Iris pigment epithelial cell (primary cell): ENCODE measurements around the gene GRK6.
A peak's percentile ranks its signal among the peaks of the same experiment; 100 is the strongest.

Experiments
- DNase-seq: peaks from one replicate; pipeline ENCODE4 v3.0.0-alpha.2; 2011; ENCODE audit warnings: low read depth

GRK6 gene

DNA sequence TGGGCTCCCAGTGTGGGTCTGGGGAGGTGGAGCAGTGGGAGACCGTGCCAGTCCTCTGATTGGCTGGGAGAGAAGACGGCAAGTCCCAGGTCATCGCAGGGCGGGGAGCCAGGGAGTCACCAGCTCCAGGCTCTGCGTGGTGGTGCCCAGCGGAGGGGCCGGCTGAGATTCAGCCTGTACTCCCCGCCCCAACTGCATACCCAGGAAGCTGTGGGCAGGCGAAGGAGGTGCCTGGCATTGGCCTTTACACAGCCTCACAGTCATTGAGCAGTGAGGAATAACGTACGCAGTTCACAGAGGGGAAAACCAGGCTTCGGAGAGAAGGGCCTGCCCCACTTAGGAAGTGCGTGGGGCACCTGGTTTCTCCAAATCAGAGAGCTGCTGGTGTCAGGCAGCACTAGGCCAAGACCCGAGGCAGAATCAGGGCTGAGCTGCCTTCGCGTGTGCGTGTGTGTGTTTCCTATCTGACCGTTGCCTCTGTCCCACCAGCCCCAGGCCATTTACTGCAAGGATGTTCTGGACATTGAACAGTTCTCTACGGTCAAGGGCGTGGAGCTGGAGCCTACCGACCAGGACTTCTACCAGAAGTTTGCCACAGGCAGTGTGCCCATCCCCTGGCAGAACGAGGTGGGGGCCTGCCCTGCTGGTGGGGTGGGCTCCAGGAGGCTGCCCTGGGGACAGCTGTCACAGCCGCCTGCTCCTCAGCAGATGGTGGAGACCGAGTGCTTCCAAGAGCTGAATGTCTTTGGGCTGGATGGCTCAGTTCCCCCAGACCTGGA is 13.9 kb downstream of the GRK6 start:
- no peak for DNase-seq

DNA sequence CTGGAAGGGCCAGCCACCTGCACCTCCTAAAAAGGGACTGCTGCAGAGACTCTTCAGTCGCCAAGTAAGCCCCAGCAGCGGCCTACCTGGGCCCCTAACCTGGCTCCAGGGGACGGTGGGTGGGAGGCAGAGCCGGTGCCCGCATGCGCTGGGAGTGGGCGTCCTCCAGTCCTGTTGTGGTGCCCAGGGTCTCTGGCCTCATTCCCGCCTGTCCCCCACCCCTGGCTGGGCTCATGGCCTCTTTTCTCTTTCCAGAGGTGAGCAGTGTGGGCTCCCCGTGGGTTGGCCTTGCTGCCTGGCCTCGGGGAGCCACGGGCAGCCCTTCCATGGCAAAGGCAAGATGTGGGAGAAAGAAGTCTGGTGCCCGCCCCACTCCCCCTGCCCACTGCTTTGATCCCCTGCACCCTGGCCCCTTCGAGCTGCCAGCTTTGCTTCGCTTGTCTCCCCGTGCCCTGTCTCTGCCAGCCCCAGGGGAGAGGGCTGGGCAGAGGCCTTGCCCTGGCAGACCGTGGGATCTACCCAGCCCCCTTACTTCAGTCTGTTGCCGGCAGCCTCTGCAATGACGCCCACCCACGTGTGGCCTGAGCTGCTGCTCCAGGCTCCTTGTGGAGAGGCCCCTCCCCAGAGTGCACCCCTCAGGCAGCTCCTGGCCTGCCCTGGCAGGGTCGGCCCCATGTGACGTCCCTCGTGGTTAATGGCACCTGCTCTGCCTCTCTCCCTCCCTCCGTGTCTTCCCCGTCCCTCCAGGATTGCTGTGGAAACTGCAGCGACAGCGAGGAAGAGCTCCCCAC is 14.7 kb downstream of the GRK6 start:
- no peak for DNase-seq

DNA sequence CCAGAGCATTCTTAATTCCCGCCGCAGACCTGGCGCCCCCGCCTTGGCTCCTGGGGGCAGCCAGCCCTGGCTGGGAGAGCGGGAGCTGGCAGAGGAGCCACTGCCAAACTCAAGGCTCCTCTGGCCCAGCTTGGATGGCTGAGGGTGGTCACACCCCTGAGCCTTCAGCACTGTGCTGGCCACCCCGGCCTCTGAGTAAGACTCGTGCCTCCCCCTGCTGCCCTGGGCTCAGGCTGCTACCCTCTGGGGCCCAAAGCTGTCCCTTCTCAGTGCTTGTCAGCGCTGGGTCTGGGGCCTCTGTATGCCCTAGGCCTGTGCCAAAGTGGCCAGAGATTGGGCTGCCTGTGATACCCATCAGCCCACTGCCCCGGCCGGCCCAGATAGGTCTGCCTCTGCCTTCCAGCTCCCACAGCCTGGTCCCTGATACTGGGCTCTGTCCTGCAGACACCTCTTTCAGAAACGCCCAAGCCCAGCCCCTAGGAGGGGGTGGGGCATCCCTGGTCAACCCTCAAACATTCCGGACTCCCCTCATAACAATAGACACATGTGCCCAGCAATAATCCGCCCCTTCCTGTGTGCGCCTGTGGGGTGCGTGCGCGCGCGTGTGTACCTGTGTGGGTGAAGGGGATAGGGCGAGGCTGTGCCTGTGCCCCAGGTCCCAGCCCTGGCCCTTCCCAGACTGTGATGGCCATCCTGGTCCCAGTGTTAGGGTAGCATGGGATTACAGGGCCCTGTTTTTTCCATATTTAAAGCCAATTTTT is 15.8 kb downstream of the GRK6 start:
- no peak for DNase-seq

DNA sequence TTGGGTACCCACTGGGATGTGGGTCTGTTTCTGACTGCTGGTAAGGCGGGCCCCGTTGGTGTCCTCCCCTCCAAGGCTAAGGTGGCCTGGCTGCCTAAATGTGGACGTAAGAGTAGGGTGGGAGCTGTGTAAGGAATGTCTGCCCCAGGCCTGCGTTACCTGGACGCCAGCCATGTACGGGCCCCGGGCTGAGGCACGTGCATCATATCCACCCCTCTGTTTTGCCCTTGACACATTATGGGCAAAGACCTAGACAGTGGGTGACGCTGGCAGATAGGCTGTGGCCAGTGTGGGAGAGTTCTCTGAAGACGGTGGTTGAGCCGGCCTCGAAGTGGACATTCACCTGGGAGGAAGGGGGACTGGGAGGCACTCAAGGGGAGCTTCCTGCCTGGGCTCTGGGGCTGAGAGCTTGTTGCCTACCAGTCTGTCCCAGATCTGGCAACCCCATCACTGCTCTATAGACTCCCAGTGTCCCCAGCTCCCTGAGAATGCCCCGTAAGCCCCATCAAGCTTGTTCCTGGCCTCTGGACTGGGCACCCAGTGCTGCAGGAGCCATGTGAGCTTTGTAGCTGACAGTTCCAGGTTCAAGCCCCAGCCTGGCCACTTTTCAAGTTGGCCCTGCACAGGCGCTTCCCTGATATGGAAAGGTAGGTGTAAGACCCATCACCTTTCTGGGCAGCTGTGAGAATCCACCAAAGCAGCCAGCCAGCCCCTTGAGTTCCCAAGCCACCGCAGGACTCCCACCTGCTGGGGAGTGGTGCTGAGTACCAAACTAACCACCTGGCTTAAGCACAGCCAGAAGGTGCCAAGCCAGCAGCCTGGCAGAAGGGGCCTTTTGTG is 16.9 kb downstream of the GRK6 start:
- DNase-seq, result no peak

DNA sequence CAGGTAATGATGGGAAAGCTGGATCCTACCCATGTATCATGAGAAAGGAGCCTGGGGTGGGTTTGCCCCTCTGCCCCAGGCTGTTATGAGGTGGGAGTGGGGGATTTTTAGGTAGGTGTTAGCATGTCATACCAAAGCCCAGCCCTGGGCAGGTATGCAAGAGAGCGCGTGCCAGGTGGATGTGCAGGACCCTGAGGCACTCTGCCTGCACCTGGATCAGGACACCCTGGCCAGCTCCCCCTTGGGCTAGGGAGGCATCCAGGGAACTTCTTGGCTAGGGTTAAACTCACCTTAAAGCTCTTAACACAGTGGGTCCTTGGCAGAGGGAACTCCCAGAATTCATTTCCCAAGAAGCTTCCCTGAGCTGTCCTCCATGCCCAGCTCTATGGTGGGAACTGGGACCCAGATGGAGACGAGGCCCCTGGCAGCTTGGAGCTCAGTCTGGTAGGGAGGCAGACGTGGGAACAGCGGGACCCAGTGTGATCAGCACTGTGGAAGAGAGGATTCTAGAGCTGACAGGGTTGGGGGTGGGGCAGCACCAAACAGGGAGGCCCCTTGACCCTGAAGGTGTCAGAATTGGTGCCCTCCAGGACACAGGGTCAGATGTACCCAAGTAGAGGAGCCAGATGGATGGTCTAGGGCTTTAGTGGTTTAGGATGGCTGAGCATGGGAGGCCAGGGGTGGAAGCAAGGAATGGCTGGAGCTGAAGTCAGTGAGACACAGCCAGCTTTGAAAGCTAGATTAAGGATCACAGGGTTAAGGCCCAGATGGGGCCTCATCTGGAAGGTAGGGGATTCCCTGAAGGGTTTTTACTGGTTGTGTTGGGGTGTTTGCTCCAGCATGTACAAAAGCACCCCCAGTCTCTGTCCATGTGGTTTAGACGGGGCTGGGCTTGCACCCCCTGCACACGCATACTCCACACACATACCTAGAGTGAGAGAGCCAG is 17.9 kb downstream of the GRK6 start:
- DNase-seq, result no peak

DNA sequence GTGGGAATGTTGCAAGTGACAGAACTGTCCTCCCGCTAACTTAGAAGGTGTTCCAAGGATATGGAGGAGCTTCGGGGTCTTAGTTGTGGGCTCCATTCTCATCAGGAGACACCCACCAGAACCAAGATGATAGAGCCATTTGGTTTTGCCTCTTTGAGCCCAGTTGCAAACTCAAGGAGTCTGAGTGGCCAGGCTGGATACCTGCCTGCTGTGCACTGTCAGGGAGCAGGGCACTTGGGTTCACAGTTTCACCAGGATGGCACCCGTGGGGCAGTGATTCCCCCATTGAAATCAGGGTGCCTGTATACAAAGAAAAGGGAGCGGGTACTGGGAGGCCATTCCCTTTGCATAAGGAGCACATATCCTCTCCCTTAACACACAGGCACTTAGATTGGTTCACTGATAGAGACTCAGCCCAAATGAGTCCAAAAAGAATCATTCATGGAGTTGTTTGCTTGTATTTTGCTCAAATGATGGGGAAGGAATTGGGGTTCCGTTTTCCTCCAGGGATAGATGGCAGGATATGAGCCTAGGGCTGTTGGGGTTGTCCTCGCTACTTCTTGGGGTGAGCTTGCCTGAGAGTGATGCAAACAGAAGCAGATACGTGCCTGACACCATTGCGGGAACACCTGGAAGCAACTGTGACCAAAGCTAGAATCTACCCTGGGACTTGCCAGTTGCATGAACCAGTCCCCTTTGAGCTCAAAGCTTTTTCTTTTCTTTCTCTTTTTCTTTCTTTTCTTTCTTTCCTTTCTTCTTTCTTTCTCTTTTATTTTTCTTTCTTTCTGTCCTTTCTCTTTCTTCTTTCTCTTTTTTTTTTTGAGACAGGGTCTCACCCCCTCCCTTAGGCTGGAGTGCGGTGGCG is 18.8 kb downstream of the GRK6 start:
- DNase-seq, result no peak

DNA sequence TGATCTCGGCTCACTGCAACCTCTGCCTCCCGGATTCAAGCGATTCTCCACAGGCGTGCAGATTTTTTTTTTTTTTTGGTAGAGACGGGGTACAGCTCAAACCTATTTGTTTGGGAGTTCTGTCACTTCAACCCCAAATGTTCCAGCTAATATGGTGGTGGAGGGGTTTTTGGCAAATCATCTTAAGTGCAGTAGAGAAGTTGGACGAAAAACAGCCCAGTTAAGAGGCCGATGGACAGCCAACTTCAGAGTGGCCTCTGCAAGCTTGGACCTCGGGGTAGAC is 19.4 kb downstream of the GRK6 start:
- no peak for DNase-seq

DNA sequence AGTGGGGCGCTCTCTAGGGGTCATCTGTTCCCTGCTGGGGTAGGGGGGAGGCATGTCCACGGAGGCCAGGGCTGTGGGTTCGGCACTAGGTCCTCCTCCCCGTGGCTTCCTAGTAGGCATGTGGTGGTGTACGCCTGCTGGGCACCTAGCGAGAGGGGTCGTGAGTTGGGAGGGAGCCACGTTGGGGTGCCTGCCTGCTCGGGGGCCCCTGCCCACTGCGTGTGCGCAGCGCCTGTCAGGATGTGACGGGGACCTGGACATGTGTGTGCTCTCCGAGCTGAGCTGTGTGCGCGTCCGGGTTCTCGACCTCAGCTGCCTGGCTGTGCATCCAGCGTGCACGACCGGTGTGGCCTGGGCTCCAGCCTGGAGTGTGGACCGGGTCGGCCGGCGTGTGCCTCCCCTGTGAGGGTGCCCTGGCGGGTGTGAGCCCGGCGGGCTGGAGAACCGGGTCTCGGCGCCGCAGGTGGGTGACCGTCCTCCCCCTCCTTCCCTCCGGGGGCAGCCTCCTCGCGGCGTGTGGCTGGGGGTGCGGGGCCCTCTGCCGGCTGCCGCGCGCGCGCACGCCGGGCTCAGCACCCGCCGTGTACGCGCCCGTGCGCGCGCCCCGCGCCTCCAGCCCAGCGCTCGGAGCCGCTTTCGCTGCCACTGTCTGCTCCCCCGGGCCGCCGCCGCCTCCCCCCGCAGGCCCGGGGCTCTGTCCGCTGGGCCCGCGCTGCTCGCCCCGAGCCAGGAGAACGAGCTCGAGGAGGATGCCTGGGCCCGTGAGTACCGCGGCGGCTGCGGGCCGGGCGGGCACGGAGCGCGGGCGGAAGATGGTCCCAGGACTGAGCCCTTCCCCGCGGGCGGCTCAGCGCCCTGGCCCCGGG is 20.0 kb downstream of the GRK6 start, which contains the start of gene PRR7:
Gene PRR7, plus strand, starts transcription at position 615 of the 866 bp plus-strand sequence. CDS start 8,254 bp downstream, outside the sequence.
- DNase-seq, result peak; percentile 74

DNA sequence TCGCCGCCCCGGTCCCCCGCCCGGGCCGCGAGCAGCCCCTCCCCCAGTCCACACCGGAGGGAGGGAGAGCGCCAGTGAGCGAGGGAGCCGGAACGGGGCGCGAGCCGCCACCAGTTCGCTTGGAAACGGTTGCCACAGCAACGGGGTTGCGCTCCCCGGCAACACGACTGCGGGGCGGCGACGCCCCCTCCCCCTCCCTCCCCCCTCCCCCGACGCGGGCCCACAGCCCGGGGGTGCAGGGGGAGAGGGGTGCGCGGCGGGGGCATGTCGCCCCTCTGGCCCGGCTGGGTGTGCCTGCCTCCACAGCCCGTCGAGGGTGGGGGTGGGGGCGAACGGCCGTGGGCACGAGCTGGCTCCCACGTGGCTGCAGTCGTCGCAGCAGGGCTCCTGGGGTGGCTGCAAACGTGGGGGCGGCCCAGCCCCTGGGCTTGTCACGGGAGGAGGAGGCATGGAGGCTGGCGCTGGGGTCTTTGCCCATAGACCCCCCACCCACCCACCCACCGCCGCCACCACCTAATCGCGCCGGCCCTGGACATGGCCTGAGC is 20.7 kb downstream of the GRK6 start:
- no peak for DNase-seq

DNA sequence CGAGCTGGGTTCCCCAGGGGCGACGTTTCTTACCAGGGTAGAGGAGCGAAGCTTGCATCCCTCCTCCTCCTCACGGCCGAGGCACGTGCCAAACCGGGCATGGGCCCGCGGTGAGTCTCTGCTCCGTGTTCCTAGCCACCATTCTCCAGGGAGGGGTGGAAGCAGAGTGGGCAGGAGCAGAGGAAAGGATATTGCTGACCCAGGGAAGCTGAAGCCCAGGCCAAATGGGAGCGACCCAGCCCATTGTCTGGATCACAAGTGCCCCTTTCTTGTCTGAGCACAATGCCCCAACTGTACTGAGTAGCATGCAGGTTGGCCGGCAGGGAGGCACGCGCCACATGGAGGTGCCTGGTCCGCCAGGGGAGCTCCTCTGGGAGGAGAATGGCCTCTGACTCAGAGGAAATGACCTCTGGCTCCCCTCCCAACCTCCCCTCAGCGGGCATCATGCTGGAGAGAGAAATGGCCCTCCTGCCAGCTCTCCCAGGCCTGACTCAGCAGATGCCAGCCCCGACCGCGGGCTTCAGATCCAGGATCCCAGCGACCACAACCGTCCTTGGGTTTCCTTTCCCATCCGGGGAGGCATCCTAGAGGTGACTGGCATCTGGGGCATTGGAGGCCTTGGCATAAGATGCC is 21.3 kb downstream of the GRK6 start:
- DNase-seq, result peak; percentile 45

DNA sequence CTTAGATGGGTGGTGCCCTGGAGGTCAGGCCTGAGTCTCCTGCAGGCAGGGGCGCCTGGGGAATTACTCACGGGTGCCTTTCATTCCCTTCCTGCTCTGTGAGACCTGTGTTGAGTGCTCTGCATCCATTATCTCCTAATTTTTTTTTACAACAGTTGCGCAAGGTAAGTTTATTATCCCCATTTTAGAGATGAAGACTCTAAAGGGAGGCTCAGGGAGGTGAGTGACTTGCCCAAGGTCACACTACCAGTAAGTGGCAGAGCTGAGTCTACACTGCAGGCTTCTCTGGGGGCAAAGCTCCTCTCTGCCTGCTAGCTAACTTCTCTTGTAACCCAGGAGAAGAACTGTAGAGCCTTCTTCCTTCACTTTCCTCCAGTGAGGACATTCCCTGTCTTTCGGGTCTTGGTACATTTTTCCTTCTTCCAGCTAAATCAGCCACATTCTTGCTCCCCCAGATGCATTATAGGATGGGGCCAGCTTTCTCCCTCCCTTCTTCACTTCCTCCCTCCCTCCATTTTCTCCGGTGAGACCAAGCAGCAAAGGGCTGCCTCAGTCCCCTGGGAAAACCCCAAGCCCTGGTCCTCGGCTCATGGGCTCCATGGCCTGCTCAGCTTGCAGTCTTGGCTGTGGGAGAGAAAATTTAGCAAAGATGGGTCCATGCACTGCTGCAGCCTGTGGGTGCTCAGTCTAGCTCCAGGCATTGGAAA is 21.9 kb downstream of the GRK6 start:
- no peak for DNase-seq

DNA sequence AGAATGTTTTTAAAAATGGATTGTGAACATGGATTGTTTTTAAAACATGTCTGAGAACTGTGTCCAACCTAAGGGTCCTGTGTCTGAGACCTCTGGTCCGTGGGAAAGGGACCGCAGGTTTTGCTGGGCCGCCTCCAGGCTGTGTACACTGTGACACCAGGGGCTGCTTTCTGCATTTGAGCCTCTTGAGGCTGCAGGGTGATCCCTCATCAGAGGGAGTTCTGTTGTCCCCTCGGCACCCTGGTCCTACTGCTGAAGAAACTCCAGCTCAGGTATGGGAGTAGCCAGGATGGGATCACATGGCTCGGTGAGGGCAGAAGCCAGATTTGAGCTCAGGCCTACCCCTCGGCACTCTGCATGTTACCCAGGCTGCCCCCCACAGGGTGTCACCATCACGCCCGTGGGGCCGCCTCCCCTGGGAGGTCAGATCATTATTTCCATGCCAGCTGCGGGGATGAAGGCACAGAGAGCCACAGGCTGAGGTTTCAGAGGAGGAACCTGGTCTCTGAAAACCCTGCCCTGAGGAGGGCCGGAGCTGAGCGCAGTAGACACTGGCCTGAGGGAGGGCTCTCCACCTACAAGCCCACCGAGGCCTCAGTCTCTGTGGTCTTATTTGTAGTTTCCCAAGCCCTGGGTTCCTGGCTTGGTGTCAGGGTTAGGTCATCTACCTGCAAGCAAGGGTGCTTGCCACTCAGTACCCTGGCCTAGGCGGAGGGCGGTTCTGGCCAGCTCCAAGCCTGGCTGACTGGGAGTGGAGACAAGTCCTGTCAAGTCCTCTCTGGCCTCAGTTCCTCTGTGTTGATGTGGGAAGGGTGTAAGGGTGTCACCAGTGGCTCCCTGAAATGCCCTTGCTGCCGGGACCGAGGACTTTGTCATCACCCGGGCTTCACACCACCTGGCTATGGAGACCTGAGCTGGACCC is 22.9 kb downstream of the GRK6 start:
- no peak for DNase-seq

DNA sequence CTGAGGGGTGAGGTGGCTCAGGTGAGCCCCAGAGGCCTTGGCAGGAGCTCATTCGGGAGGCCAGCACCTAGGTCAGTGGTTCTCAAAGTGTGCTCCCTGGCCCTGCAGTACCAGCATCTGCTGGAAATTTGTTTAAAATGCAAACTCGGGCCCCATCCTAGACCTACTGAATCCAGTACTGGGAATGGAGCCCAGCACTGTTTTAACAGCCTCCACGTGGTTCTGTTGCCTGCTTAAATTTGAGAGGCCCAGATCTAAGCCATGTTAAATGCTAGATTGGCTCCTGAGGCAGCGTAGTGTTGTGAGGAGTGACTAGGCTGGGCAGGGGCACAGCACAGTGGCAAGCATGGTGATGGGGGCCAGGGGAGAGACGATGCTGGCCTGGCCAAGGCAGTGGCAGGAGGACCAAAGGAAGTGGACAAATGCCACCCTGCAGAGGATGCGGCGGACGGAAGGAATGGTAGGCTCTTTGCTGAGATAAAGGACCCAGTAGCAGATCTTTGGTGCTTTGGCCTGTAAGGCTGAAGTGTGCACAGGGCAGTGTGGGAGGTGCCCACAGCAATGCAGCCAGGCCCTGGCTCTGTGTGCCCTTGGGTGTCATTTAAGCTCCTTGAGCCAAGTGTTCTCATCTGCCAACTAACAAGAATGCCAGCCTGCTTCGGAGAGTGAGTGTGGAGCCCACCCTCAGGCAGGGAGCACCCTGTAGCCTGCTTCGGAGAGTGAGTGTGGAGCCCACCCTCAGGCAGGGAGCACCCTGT is 24.4 kb downstream of the GRK6 start:
- DNase-seq, result no peak

DNA sequence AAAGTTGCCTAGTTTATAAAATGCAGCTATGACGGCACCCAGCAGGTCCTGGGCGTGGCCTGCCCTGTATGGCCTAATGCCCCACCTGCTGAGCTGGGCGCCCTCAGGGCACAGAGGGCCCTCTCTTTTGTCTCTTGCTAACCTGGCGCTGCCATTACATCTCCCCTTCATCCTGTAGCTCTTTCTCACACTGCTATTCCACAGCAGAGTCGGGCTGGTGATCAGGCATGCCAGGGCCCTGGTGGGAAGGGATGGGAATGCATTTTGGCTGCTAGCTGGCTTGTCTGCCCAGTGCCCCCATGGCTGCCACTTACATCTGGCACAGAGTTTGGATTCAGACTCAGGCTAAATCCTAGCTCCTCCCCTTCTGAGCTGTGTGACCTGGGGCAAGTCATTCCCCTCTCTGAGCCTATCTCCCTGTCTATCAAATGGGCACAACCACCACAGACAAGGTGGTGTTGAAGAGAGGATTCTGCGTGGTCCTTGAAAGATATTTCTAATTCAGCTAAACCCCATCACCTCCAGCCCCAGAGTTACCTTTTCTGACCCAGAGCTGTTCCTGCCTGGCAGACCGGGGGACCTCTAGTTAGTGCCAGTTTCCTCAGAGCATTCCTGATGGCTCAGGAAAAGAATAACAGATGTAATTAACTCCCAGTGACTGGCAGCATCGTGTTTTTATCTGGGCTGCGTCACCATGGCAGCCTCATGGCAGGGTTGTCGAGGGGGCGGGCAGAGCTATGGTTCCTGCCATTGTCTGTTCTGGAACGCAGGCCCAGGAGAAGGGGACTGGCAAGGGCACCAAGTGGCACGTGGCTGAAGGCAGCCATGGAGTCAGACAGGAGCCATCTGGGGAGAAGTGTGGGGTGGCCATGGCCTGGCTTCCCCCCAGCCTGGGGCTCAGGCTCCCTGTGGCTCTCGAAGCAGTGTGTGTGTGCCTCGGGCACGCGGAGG is 26.5 kb downstream of the GRK6 start:
- DNase-seq, result no peak
